Peyer's patch (tissue), 4 donors: Measurements from ENCODE around the gene TVP23C. TPM values are rescaled to one million over a fixed set of nuclear protein-coding genes. Genes with fewer than 3 reads are reported as not detected.

ENCODE experiments used
- DNase-seq, 3 donors: peaks; one replicate each; pipeline ENCODE4 v3.0.0-alpha.2; 2017 to 2019
- H3K27ac ChIP-seq, 4 donors: fragments of 200-600 bp; sonication (generic); one replicate each; pipeline ENCODE4 v1.5.1; 2016 to 2019
- H3K27me3 ChIP-seq, 2 donors: fragments of 200-600 bp; sonication (generic); one replicate each; pipeline ENCODE4 v1.5.1; 2019
- H3K36me3 ChIP-seq, 3 donors: fragments of 200-600 bp; sonication (generic); one replicate each; pipeline ENCODE4 v1.5.1; 2016 to 2019
- H3K4me1 ChIP-seq, 4 donors: fragments of 200-600 bp; sonication (generic); one replicate each; pipeline ENCODE4 v1.5.1; 2016 to 2019
- H3K4me3 ChIP-seq, 4 donors: fragments of 200-600 bp; sonication (generic); 1 replicate in 3 of 4; 2 replicates in 1 of 4; pipeline ENCODE4 v1.5.1; 2016 to 2019; ENCODE audit warnings: mild to moderate bottlenecking in 1 of 4
- H3K9me3 ChIP-seq, 4 donors: fragments of 200-600 bp; sonication (generic); one replicate each; pipeline ENCODE4 v1.5.1; 2016 to 2019; ENCODE audit warnings: mild to moderate bottlenecking in 1 of 4
- CTCF ChIP-seq, 6 experiments: fragments of 450-650 bp in 4 of 6; fragments of 200-600 bp in 2 of 6; sonication (generic) in 1 of 6; IDR thresholded peaks; one replicate each; pipeline ENCODE4 v1.5.1; 2017 to 2019; ENCODE audit warnings: antibody characterized with exemption in 6 of 6, mild to moderate bottlenecking in 3 of 6, moderate library complexity in 1 of 6
- POLR2A ChIP-seq, 2 donors: fragments of 450-650 bp; IDR thresholded peaks; one replicate each; pipeline ENCODE4 v1.5.1; 2017; ENCODE audit warnings: antibody characterized with exemption in 2 of 2, mild to moderate bottlenecking in 2 of 2, moderate library complexity in 2 of 2
- total RNA-seq, 4 donors: library from RNA; depleted of rRNA; stranded (reverse); fragments of >200 nt; gene quantifications; one replicate each; pipeline ENCODE4 v1.1.0, GENCODE V29; 2016

TVP23C gene
- total RNA-seq, 4 donors from 2014 or later: 17.3 to 53.2 (median 31.0) TPM

DNA sequence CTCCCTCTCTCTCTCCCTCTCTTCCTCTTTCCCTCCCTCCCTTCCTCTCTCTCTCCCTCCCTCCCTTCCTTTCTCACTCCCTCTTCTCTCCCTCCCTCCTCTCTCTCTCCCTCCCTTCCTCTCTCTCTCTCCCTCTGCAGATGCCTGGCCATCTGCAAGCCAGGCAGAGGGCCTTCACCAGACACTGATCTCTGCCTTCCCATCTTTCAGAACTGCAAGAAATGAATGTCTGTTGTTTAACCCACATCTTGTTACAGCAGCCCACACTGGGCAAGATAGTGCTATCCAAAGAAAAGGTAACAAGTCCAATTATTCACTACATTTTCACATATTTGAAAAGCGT, 69.6 kb downstream of the TVP23C start:
- Histone ChIP-seq H3K27me3 (no peaks in the 10 kb centered on the region), H3K4me3 (no peak overlapping the region), H3K9me3 (no peaks in the 10 kb centered on the region), H3K36me3 (no peaks in the 10 kb centered on the region), H3K4me1 (peaks cover 0 to 4% (median 0%) of the 10 kb centered on the region in 4 donors), H3K27ac (no peak overlapping the region)
- DNase-seq: no peak
- TF ChIP-seq CTCF (IDR thresholded peaks at IDR 0.05) (no peak), POLR2A (IDR thresholded peaks at IDR 0.05) (no peak)

DNA sequence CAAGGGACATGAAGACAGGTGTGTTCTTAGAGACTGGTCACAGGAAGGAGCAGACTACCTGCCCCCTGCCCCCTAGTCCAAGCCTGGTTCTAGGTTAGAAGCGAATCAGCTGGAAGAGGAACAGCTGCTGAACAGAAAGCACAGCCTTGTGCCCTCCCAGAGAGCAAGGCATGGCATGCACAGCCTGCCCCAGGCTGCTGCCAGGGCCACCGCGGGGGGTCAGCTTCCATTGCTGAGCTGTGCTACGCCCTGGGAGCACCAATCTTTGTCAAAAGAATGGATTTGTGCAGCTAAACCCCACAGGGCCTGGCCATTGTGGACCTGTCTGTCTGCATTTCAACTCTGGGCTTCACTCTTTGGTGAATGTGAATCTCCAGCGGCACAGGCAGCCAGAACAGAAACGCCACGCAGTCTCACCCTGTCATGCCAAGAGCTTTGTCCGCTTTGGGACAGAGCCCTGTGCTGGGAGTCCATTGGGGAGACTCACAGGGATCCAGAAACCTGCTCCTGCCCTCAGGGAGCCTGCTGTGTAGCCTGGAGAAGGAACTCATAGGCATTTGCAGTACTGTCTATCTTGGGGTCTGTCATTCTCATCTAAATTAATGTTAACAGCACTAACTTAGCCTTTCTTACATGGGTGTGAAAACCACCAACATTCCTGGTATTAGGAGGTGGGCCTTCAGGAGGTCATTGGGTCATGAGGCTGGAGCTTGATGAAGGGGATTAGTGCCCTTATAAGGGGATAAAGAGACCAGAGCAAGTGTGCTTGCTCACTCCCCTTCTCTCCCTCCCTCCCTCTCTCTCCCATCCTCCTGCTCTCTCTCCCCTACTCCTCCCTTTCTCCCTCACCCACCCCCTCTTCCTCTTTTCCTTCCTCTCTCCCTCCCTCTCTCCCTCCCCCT, 70.2 kb downstream of the TVP23C start:
- TF ChIP-seq CTCF (IDR thresholded peaks at IDR 0.05) (no peak), POLR2A (IDR thresholded peaks at IDR 0.05) (no peak)
- no peak for DNase-seq
- Histone ChIP-seq H3K4me1 (peaks cover 0 to 4% (median 0%) of the 10 kb centered on the region in 4 donors), H3K36me3 (no peaks in the 10 kb centered on the region), H3K27ac (no peak overlapping the region), H3K27me3 (no peaks in the 10 kb centered on the region), H3K4me3 (no peak overlapping the region), H3K9me3 (no peaks in the 10 kb centered on the region)

GRCh38 chr17:15492186-15492585, 71.1 kb downstream of the TVP23C start:
- DNase-seq: no peak
- no peaks in the 10 kb centered on the region for H3K9me3 ChIP-seq
- peaks cover 0 to 4% (median 0%) of the 10 kb centered on the region in 4 donors for H3K4me1 ChIP-seq
- TF ChIP-seq CTCF (IDR thresholded peaks at IDR 0.05) (no peak), POLR2A (IDR thresholded peaks at IDR 0.05) (no peak)
- no peak overlapping the region for H3K4me3 ChIP-seq
- no peaks in the 10 kb centered on the region for H3K36me3 ChIP-seq
- no peaks in the 10 kb centered on the region for H3K27me3 ChIP-seq
- H3K27ac ChIP-seq: no peak overlapping the region

GRCh38 chr17:15490634-15491261, 72.5 kb downstream of the TVP23C start:
- Histone ChIP-seq H3K36me3 (no peaks in the 10 kb centered on the region), H3K27me3 (no peaks in the 10 kb centered on the region), H3K4me1 (peaks cover 0 to 4% (median 0%) of the 10 kb centered on the region in 4 donors), H3K4me3 (no peak overlapping the region), H3K9me3 (no peaks in the 10 kb centered on the region), H3K27ac (peak overlapping the region in 3 of 4 donors; percentile 53 to 83 (median 69))
- DNase-seq: peak in 2 of 3 donors; percentile 86 to 90
- TF ChIP-seq CTCF (IDR thresholded peaks at IDR 0.05) (no peak), POLR2A (IDR thresholded peaks at IDR 0.05) (peak in 1 of 2 donors; percentile 23)

GRCh38 chr17:15488557-15488956, 74.7 kb downstream of the TVP23C start:
- Histone ChIP-seq H3K27me3 (no peaks in the 10 kb centered on the region), H3K4me3 (no peak overlapping the region), H3K27ac (no peak overlapping the region), H3K9me3 (no peaks in the 10 kb centered on the region), H3K36me3 (no peaks in the 10 kb centered on the region), H3K4me1 (peaks cover 0 to 4% (median 0%) of the 10 kb centered on the region in 4 donors)
- DNase-seq: no peak
- TF ChIP-seq CTCF (IDR thresholded peaks at IDR 0.05) (no peak), POLR2A (IDR thresholded peaks at IDR 0.05) (no peak)
